ENCODE data around the gene GPR15LG.

DNA sequence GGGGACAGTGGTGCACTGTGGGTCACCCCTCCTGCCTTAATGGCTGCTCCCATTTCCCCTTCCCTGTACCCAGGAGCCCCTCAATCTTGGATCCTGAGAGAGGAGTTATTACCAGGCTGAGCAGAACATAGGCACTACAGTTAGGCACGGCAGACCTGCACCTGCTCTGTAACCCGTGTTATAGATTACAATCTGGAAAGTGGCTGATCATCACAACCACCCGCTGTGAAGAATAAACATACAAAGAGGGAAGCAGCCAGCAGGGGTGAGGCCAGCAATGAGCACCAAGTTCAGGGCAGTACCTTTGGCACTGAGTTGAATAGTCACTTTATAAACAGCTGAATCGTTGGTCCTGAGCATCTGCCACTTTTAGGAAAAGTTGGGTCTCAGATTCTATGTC, 22.5 kb downstream of the GPR15LG start:
- TF ChIP-seq, protein P1, sequence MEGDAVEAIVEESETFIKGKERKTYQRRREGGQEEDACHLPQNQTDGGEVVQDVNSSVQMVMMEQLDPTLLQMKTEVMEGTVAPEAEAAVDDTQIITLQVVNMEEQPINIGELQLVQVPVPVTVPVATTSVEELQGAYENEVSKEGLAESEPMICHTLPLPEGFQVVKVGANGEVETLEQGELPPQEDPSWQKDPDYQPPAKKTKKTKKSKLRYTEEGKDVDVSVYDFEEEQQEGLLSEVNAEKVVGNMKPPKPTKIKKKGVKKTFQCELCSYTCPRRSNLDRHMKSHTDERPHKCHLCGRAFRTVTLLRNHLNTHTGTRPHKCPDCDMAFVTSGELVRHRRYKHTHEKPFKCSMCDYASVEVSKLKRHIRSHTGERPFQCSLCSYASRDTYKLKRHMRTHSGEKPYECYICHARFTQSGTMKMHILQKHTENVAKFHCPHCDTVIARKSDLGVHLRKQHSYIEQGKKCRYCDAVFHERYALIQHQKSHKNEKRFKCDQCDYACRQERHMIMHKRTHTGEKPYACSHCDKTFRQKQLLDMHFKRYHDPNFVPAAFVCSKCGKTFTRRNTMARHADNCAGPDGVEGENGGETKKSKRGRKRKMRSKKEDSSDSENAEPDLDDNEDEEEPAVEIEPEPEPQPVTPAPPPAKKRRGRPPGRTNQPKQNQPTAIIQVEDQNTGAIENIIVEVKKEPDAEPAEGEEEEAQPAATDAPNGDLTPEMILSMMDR (IDR thresholded peaks at IDR 0.05), result no peak
- TF ChIP-seq ZFX (IDR thresholded peaks at IDR 0.05; ENCODE audit: borderline replicate concordance), result no peak
